GM23248 (cell line): ENCODE data around the gene HGD.

Experiments used
- EZH2 ChIP-seq: fragments of 200-600 bp; sonication (generic); IDR thresholded peaks from 2 replicates; pipeline ENCODE4 v1.6.1; 2018; ENCODE audit warnings: antibody characterized with exemption, mild to moderate bottlenecking; ENCODE audit not compliant: insufficient read depth, poor library complexity, severe bottlenecking
- EZH2phosphoT487 ChIP-seq: fragments of 200-600 bp; sonication (generic); IDR thresholded peaks from 2 replicates; pipeline ENCODE4 v1.6.1; 2018; ENCODE audit warnings: antibody characterized with exemption, moderate library complexity, mild to moderate bottlenecking, low read depth; ENCODE audit not compliant: insufficient read depth

- TF ChIP-seq EZH2 (no peak), EZH2phosphoT487 (no peak)
These were observed 48.8 kb upstream of the HGD start for GRCh38 chr3:120730576-120731542.
